ENCODE measurements around the gene SLC25A38. TPM values are rescaled to one million over a fixed set of nuclear protein-coding genes. Genes with fewer than 3 reads are reported as not detected.

SLC25A38 gene
- total RNA-seq, 1 experiment from 2014 or later: 45.9 TPM

- Mint-ChIP-seq H3K36me3 (ENCODE audit: insufficient read depth, unreplicated experiment) (no peaks in the 10 kb centered on the region), H3K27ac (ENCODE audit: low read depth, unreplicated experiment) (no peak overlapping the region), H3K9me3 (ENCODE audit: unreplicated experiment) (peaks cover 7% of the 10 kb centered on the region), H3K27me3 (ENCODE audit: insufficient read depth, unreplicated experiment) (peaks cover 32% of the 10 kb centered on the region), H3K4me1 (ENCODE audit: insufficient read depth, unreplicated experiment) (peaks cover 5% of the 10 kb centered on the region), H3K4me3 (ENCODE audit: unreplicated experiment) (no peak overlapping the region)
- intact Hi-C loops (cut with micrococcal nuclease): no loop called here
- CTCF ChIA-PET: interaction anchor here (0.6 to 10.8 kb wide), 8 partner anchors 12 to 165 kb away, joined by 3 to 83 read pairs (median 4); no protein-coding TSS in a partner anchor
- DNase-seq (ENCODE audit: unreplicated experiment): no peak
- BruUV-seq (replicated peaks): no TSS peak
- POLR2A ChIA-PET: interaction anchor here (0.7 to 1.6 kb wide), 4 partner anchors 11 to 232 kb away, joined by 3 to 6 read pairs (median 4); partner anchors contain the start of gene RPSA
- no peak for TF ChIP-seq CTCF (IDR thresholded peaks at IDR 0.05; ENCODE audit: unreplicated experiment)
Observed at GRCh38 chr3:39372833-39373232, 10.3 kb upstream of the SLC25A38 start.

- no peak overlapping the region for H3K4me3 Mint-ChIP-seq (ENCODE audit: unreplicated experiment)
- BruUV-seq (replicated peaks): no TSS peak
- no peaks in the 10 kb centered on the region for H3K27me3 Mint-ChIP-seq (ENCODE audit: insufficient read depth, unreplicated experiment)
- ChIA-PET CTCF (interaction anchor here (0.6 to 10.8 kb wide), 15 partner anchors 16 to 283 kb away, joined by 3 to 83 read pairs (median 3); no protein-coding TSS in a partner anchor), POLR2A (interaction anchor here (0.5 to 1.1 kb wide), 2 partner anchors 185 to 326 kb away, joined by 3 read pairs; partner anchors contain the start of gene XIRP1)
- H3K4me1 Mint-ChIP-seq (ENCODE audit: insufficient read depth, unreplicated experiment): peaks cover 5% of the 10 kb centered on the region
- TF ChIP-seq CTCF (IDR thresholded peaks at IDR 0.05; ENCODE audit: unreplicated experiment): no peak
- no peak overlapping the region for H3K27ac Mint-ChIP-seq (ENCODE audit: low read depth, unreplicated experiment)
- no peak for DNase-seq (ENCODE audit: unreplicated experiment)
- H3K9me3 Mint-ChIP-seq (ENCODE audit: unreplicated experiment): no peaks in the 10 kb centered on the region
- H3K36me3 Mint-ChIP-seq (ENCODE audit: insufficient read depth, unreplicated experiment): no peaks in the 10 kb centered on the region
- intact Hi-C loops (cut with micrococcal nuclease): loop anchor here (5.0 kb wide), 1 partner anchor 85 kb away; no protein-coding TSS in a partner anchor
Observed at GRCh38 chr3:39376959-39377634, 6.1 kb upstream of the SLC25A38 start.

- no peaks in the 10 kb centered on the region for H3K27me3 Mint-ChIP-seq (ENCODE audit: insufficient read depth, unreplicated experiment)
- no peak overlapping the region for H3K4me3 Mint-ChIP-seq (ENCODE audit: unreplicated experiment)
- H3K36me3 Mint-ChIP-seq (ENCODE audit: insufficient read depth, unreplicated experiment): no peaks in the 10 kb centered on the region
- no peaks in the 10 kb centered on the region for H3K9me3 Mint-ChIP-seq (ENCODE audit: unreplicated experiment)
- POLR2A ChIA-PET: interaction anchor here (1.1 kb wide), 1 partner anchor 186 kb away, joined by 3 read pairs; the partner anchor contains the start of gene XIRP1
- H3K4me1 Mint-ChIP-seq (ENCODE audit: insufficient read depth, unreplicated experiment): peaks cover 2% of the 10 kb centered on the region
- CTCF ChIA-PET: interaction anchor here (0.6 to 10.8 kb wide), 26 partner anchors 8 to 284 kb away, joined by 3 to 83 read pairs (median 3); partner anchors contain the start of gene XIRP1
- intact Hi-C loops (cut with micrococcal nuclease): loop anchor here (5.0 kb wide), 1 partner anchor 86 kb away; no protein-coding TSS in a partner anchor
- peak; percentile 67 for DNase-seq (ENCODE audit: unreplicated experiment)
- no peak overlapping the region for H3K27ac Mint-ChIP-seq (ENCODE audit: low read depth, unreplicated experiment)
- no TSS peak for BruUV-seq (replicated peaks)
- TF ChIP-seq CTCF (IDR thresholded peaks at IDR 0.05; ENCODE audit: unreplicated experiment): peak; percentile 77
Observed at GRCh38 chr3:39378088-39378487, 5.1 kb upstream of the SLC25A38 start.

- POLR2A ChIA-PET: no interaction called here
- Mint-ChIP-seq H3K9me3 (ENCODE audit: unreplicated experiment) (no peaks in the 10 kb centered on the region), H3K27me3 (ENCODE audit: insufficient read depth, unreplicated experiment) (no peaks in the 10 kb centered on the region), H3K4me1 (ENCODE audit: insufficient read depth, unreplicated experiment) (no peaks in the 10 kb centered on the region), H3K27ac (ENCODE audit: low read depth, unreplicated experiment) (no peak overlapping the region), H3K36me3 (ENCODE audit: insufficient read depth, unreplicated experiment) (no peaks in the 10 kb centered on the region), H3K4me3 (ENCODE audit: unreplicated experiment) (no peak overlapping the region)
- CTCF ChIA-PET: interaction anchor here (0.5 to 10.8 kb wide), 14 partner anchors 10 to 190 kb away, joined by 3 to 83 read pairs (median 4); no protein-coding TSS in a partner anchor
- intact Hi-C loops (cut with micrococcal nuclease): loop anchor here (5.0 kb wide), 1 partner anchor 87 kb away; no protein-coding TSS in a partner anchor
- BruUV-seq (replicated peaks): no TSS peak
- no peak for TF ChIP-seq CTCF (IDR thresholded peaks at IDR 0.05; ENCODE audit: unreplicated experiment)
- no peak for DNase-seq (ENCODE audit: unreplicated experiment)
Observed at GRCh38 chr3:39378957-39379777, 4.0 kb upstream of the SLC25A38 start.

Data from MCF 10A (cell line).